ENCODE measurements around the gene ISX. TPM values are rescaled to one million over a fixed set of nuclear protein-coding genes. Genes with fewer than 3 reads are reported as not detected.

Gene ISX
- total and polyA plus RNA-seq, 8 donors, result 0.55 to 53.0 TPM; not detected in 6

GRCh38 chr22:35076630-35077029 is 10.7 kb downstream of the ISX start:
- TF ChIP-seq POLR2A (IDR thresholded peaks at IDR 0.05) (no peak), EP300 (IDR thresholded peaks at IDR 0.05) (no peak), POLR2AphosphoS5 (IDR thresholded peaks at IDR 0.05) (no peak)
- TF ChIP-seq, protein P1, sequence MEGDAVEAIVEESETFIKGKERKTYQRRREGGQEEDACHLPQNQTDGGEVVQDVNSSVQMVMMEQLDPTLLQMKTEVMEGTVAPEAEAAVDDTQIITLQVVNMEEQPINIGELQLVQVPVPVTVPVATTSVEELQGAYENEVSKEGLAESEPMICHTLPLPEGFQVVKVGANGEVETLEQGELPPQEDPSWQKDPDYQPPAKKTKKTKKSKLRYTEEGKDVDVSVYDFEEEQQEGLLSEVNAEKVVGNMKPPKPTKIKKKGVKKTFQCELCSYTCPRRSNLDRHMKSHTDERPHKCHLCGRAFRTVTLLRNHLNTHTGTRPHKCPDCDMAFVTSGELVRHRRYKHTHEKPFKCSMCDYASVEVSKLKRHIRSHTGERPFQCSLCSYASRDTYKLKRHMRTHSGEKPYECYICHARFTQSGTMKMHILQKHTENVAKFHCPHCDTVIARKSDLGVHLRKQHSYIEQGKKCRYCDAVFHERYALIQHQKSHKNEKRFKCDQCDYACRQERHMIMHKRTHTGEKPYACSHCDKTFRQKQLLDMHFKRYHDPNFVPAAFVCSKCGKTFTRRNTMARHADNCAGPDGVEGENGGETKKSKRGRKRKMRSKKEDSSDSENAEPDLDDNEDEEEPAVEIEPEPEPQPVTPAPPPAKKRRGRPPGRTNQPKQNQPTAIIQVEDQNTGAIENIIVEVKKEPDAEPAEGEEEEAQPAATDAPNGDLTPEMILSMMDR (IDR thresholded peaks at IDR 0.05), result no peak
- no peak overlapping the region for H3K27ac ChIP-seq
- DNase-seq, result no peak
- intact Hi-C loops (cut with DNase I; ENCODE audit: low total_unique reads), result no loop called here
- H3K27me3 ChIP-seq, result peaks cover 0 to 23% (median 3%) of the 10 kb centered on the region in 3 donors
- no peak overlapping the region for H3K4me3 ChIP-seq
- no peaks in the 10 kb centered on the region for H3K36me3 ChIP-seq
- WGBS, 5 donors, result 70 to 77% (median 75%) methylated on average over 6 of the region's 6 CpGs
- H3K9me3 ChIP-seq, result no peaks in the 10 kb centered on the region
- no peaks in the 10 kb centered on the region for H3K4me1 ChIP-seq

- no peak for DNase-seq
- no peak overlapping the region for H3K4me3 ChIP-seq
- no peaks in the 10 kb centered on the region for H3K9me3 ChIP-seq
- H3K27me3 ChIP-seq, result peaks cover 0 to 19% (median 3%) of the 10 kb centered on the region in 3 donors
- H3K4me1 ChIP-seq, result no peaks in the 10 kb centered on the region
- TF ChIP-seq, protein P1 (IDR thresholded peaks at IDR 0.05), result no peak
- TF ChIP-seq POLR2AphosphoS5 (IDR thresholded peaks at IDR 0.05), result no peak
- no peak for TF ChIP-seq POLR2A (IDR thresholded peaks at IDR 0.05)
- no peak for TF ChIP-seq EP300 (IDR thresholded peaks at IDR 0.05)
- no peak overlapping the region for H3K27ac ChIP-seq
- 61 to 75% (median 65%) methylated on average over 3 of the region's 3 CpGs for WGBS, 5 donors
- intact Hi-C loops (cut with DNase I; ENCODE audit: low total_unique reads), result no loop called here
- H3K36me3 ChIP-seq, result no peaks in the 10 kb centered on the region
Observed at GRCh38 chr22:35085621-35086020, 19.7 kb downstream of the ISX start.

- WGBS, 5 donors, result 97 to 100% (median 98%) methylated on average over 1 of the region's 1 CpG
- intact Hi-C loops (cut with DNase I; ENCODE audit: low total_unique reads), result no loop called here
- DNase-seq, result no peak
- TF ChIP-seq POLR2A (IDR thresholded peaks at IDR 0.05), result no peak
- TF ChIP-seq, protein P1 (IDR thresholded peaks at IDR 0.05), result no peak
- TF ChIP-seq POLR2AphosphoS5 (IDR thresholded peaks at IDR 0.05), result no peak
- TF ChIP-seq EP300 (IDR thresholded peaks at IDR 0.05), result no peak
- Histone ChIP-seq H3K27ac (no peak overlapping the region), H3K4me3 (no peak overlapping the region), H3K9me3 (no peaks in the 10 kb centered on the region), H3K4me1 (no peaks in the 10 kb centered on the region), H3K36me3 (no peaks in the 10 kb centered on the region), H3K27me3 (peaks cover 0 to 17% (median 0%) of the 10 kb centered on the region in 3 donors)
Observed at GRCh38 chr22:35089139-35089538, 23.2 kb downstream of the ISX start.

GRCh38 chr22:35092406-35092805 is 26.4 kb downstream of the ISX start:
- WGBS, 5 donors, result 26 to 43% (median 32%) methylated on average over 1 of the region's 1 CpG
- Histone ChIP-seq H3K27ac (no peak overlapping the region), H3K27me3 (peaks cover 0 to 31% (median 9%) of the 10 kb centered on the region in 3 donors), H3K4me3 (no peak overlapping the region), H3K9me3 (peaks cover 0 to 8% (median 0%) of the 10 kb centered on the region in 4 donors), H3K36me3 (no peaks in the 10 kb centered on the region), H3K4me1 (no peaks in the 10 kb centered on the region)
- DNase-seq, result no peak
- intact Hi-C loops (cut with DNase I; ENCODE audit: low total_unique reads), result no loop called here
- TF ChIP-seq POLR2AphosphoS5 (IDR thresholded peaks at IDR 0.05) (no peak), EP300 (IDR thresholded peaks at IDR 0.05) (no peak), POLR2A (IDR thresholded peaks at IDR 0.05) (no peak)
- TF ChIP-seq, protein P1 (IDR thresholded peaks at IDR 0.05), result no peak

Data from stomach (tissue), 9 donors.